GM19324 (cell line): ENCODE measurements around the gene RAB31.

Experiments used
- ATAC-seq: cut with Tn5 transposase; IDR thresholded peaks from one replicate; pipeline ENCODE4 v1.9.1; 2021; ENCODE audit warnings: mild to moderate bottlenecking, moderate library complexity; ENCODE audit not compliant: unreplicated experiment, low FRiP score

RAB31 gene

GRCh38 chr18:9809697-9810096, 101.6 kb downstream of the RAB31 start:
- ATAC-seq = no peak

DNA sequence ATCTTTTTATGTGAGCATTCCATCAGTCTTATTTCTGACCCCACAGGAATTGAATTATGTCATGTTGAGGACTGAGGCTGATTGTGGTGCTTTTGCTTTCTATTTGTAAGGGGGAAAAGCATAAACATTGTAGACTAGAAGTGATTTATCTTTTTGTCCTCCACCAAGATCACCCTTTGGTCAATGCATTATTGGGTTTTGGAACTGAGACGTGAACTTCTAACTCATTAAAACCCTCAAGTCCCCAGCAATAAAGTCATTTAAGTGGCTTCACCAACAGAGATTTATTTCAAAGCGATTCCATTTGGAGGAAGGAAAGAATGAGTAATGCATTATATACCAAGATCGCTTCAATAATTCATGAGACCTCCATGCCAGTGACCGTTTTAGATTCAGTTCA, 102.2 kb downstream of the RAB31 start:
- no peak for ATAC-seq

GRCh38 chr18:9810994-9811705, 103.0 kb downstream of the RAB31 start:
- no peak for ATAC-seq

- no peak for ATAC-seq
These were observed 103.9 kb downstream of the RAB31 start for GRCh38 chr18:9811978-9812377.

GRCh38 chr18:9814431-9814830, 106.3 kb downstream of the RAB31 start:
- no peak for ATAC-seq

GRCh38 chr18:9817286-9817685, 109.2 kb downstream of the RAB31 start:
- ATAC-seq = no peak

- no peak for ATAC-seq
These were observed 109.8 kb downstream of the RAB31 start for GRCh38 chr18:9817725-9818422.

DNA sequence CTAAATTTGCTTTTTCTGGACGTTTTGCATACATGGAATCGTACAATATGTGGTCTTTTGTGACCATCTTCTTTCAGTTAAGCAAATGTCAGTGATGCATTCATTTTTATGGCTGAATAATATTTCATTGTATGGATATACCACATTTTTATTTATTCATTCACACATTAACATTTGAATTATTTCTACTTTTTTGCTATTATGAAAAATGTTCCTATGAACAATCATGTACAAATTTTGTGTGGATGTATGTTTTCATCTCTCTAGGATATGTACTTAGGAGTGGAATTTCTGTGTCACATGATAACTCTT, 110.3 kb downstream of the RAB31 start:
- ATAC-seq = no peak

DNA sequence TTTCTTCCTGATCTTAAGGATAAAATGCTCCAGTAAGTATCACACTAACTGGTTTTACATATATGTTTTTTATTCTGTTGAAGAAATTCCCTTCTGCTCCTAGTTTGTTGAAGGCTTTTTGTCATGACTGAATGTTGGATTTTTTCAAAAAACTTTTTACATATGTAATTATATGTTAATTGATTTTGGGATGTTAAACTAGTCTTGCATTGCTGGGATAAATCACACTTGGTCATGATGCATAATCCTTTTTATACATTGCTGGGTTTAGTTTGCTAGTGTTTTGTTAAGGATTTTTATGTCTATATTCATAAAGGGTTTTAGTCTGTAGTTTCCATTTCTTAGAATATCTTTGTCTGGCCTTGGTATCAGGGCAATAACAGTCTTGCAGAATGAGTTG, 112.0 kb downstream of the RAB31 start:
- no peak for ATAC-seq

DNA sequence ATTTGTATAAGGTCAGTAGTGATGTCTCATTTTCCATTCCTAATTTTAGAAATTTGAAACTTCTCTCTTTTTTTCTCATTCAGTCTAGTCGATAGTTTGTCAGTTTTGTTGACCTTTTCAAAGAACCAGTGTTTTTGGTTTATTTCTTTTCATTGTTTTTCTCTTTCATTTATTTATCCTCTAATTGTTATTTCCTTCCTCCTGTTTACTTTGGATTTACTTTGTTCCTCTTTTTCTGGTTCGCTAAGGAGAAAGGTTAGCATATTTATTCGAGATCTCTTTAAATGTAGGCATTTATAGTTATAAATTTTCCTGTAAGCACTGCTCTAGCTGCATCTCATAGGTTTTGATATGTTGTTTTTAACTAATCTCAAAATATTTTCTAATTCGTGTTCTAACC, 112.6 kb downstream of the RAB31 start:
- no peak for ATAC-seq

DNA sequence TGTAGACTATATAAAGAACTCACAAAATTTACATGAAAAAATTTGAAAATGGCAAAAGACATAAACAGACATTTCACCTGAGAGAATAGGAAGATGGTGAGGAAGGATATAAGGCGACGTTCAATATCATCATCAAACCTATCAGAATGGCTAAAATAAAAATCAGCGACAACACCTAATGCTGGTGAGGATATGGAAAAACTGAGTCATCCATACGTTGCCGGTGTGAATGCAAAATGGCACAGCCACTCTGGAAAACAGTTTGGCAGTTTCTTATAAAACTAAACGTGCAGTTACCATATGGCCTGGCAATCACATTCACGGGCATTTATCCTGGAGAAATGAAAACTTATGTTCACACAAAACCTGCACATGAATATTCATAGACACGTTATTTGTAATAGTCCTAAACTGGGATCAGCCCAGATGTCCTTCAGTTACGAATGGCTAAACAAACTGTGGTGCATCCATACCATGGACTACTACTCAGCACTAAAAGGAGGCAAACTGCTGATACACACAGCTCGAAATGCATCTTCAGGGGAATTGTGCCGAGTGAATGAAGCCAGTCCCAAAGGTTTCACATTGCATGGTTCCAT, 114.6 kb downstream of the RAB31 start:
- no peak for ATAC-seq

DNA sequence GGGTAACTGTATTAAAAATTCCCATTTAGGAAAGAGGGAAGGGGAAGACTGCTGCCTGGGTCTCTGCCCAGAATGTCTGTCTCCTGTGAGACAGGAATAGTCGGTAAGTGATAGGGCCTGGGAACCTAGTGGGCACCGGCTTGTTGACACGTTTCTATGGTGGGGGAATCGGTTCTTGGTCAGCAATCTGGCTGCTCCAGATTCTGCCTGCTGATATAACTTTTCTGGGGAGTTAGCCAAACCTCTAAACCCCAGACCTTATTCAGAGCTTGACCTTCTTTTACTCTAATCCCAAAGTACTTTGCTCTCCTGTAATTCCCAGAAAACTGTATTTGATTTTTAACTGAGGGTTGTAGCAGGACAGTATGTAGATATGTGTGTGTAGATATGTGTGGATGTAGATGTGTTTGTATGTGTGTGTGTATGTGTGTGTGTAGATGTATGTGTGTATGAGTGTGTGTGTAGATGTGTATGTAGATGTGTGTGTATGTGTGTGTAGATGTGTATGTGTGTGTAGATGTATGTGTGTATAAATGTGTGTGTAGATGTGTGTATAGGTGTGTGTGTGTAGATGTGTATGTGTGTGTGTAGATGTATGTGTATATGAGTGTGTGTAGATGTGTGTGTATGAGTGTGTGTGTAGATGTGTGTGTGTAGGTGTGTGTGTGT, 115.8 kb downstream of the RAB31 start:
- ATAC-seq = no peak

DNA sequence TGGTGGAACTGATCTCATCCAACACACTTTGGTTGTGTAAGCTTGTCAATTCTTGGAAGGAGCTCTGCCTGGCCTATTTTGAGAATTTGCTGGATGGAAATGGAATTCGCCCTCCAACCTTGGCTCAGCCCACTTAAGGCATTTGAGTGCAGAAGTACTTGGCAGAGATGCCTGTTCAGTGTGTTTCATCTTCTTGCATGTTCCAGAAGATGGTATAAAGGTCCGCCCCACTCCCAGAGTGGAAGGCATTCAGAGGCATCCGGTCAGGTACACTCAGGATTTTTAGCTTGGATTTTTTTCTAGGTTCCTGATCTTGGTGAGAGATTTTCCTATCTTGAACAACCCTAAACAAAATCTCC, 116.4 kb downstream of the RAB31 start:
- no peak for ATAC-seq

DNA sequence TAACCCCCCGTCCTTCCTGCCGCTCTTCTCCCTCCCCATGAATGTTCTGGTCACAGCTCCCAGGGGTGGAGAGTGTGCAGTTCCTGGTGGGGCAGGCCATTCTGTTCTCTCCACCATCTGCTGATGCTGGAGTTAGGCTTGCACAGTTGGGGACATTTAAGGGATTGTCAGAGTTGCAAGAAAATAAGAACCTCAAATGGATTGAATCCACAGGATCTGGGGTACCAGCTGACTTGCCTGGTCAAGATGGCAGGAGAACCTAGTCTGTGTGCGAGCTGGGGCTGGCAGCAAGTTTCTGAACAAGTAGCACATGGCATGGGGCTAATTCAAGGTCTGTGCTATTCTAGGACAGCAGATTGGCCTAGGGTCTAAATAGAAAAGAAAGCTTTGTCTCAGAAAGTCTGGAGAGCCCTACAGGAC, 116.9 kb downstream of the RAB31 start:
- ATAC-seq = no peak

GRCh38 chr18:9825571-9826073, 117.5 kb downstream of the RAB31 start:
- ATAC-seq = no peak

DNA sequence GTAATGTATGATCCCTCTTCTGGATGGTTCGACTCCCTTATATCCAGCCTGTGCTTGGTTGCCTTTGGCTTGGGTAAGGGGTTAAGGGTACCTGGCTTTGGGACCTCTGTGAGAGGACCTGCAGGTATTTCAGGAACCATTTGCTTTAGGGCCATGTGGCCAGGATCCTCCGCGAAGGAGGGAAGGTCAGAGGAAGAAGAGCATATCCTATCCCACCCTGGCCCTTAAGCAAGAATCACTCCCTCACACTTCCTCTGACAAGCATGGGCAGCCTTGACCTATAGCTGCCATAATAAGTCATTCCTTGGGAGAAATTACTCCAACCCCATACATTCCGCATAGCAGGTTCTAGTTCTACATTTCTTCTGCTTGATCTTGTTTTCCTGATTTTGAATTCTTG, 118.6 kb downstream of the RAB31 start:
- no peak for ATAC-seq

GRCh38 chr18:9827211-9827792, 119.2 kb downstream of the RAB31 start:
- ATAC-seq = no peak

- no peak for ATAC-seq
These were observed 119.8 kb downstream of the RAB31 start for GRCh38 chr18:9827793-9828505.

- ATAC-seq = no peak
These were observed 120.7 kb downstream of the RAB31 start for GRCh38 chr18:9828506-9829396.

DNA sequence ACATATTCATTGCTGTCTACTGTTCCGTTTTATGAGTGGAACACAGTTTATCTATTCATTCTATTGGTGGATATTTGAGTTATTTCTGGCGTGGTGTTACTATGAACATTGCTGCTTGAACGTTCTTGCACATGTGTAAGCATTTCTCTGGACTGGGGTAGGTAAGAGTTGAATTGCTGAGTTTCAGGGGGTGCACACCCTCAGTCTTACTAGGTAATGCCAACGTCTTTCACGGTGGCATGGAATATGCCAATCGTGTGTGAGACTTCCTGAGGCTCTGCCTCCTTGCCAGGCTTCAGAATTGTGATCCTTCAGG, 121.3 kb downstream of the RAB31 start:
- ATAC-seq = no peak
